OCI-LY7 (cell line): ENCODE measurements around the gene BICRAL.

Source experiments
- EZH2phosphoT487 ChIP-seq: fragments of 200-600 bp; sonication (generic); IDR thresholded peaks from 2 replicates; pipeline ENCODE4 v1.6.1; 2018; ENCODE audit warnings: low read depth, borderline replicate concordance, mild to moderate bottlenecking, mixed run types, antibody characterized with exemption, low read length, moderate library complexity, mixed read lengths
- TF ChIP-seq, protein P1 (sequence below): fragments of 200-600 bp; sonication (generic); conservative IDR thresholded peaks from 2 replicates; pipeline ENCODE4 v1.5.1; 2014; ENCODE audit warnings: mild to moderate bottlenecking, antibody characterized with exemption, low read length, moderate library complexity, mixed read lengths

DNA sequence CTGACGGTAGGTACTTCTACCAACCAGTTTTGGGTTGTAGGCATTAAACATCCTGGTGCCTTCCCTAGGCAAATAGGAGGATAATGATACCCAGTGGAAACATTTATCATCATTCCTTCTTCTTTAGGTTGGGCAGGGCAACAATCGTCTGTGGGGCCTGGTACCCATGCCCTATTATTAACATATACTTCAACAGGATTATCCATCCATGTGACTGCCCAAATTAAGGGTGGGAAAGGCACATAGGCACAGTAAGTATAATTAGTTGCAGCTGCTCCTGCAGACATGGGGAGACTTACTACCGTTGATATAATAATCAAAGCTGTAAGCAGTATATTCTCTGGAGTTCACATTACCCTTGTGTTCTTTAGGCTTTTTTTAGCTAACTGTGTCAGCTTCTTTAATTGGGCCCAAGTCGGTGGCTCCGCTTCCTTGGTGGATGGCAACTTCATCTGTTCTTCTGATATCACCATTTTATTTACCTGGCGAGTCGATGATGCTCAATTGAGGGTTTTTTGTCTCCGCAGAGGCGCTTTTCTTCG lies 114.4 kb downstream of the BICRAL start:
- TF ChIP-seq, protein P1, sequence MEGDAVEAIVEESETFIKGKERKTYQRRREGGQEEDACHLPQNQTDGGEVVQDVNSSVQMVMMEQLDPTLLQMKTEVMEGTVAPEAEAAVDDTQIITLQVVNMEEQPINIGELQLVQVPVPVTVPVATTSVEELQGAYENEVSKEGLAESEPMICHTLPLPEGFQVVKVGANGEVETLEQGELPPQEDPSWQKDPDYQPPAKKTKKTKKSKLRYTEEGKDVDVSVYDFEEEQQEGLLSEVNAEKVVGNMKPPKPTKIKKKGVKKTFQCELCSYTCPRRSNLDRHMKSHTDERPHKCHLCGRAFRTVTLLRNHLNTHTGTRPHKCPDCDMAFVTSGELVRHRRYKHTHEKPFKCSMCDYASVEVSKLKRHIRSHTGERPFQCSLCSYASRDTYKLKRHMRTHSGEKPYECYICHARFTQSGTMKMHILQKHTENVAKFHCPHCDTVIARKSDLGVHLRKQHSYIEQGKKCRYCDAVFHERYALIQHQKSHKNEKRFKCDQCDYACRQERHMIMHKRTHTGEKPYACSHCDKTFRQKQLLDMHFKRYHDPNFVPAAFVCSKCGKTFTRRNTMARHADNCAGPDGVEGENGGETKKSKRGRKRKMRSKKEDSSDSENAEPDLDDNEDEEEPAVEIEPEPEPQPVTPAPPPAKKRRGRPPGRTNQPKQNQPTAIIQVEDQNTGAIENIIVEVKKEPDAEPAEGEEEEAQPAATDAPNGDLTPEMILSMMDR = no peak
- no peak for TF ChIP-seq EZH2phosphoT487
